GM21529 (cell line): ENCODE data around the gene YJU2.

Source experiments
- ATAC-seq: cut with Tn5 transposase; IDR thresholded peaks from one replicate; pipeline ENCODE4 v1.9.1; 2021; ENCODE audit not compliant: unreplicated experiment

Gene YJU2

GRCh38 chr19:4295972-4296771, 49.3 kb downstream of the YJU2 start:
- ATAC-seq, result no peak

GRCh38 chr19:4297901-4298809, 51.3 kb downstream of the YJU2 start:
- ATAC-seq, result no peak

GRCh38 chr19:4298810-4299550, 52.1 kb downstream of the YJU2 start:
- ATAC-seq, result no peak

- no peak for ATAC-seq
Measured at GRCh38 chr19:4300589-4300988, 53.7 kb downstream of the YJU2 start.

- ATAC-seq, result no peak
Measured at GRCh38 chr19:4301590-4302242, 54.8 kb downstream of the YJU2 start.

- ATAC-seq, result no peak
Measured at GRCh38 chr19:4302243-4302640, 55.4 kb downstream of the YJU2 start, which contains the start of gene TMIGD2. Gene TMIGD2 (minus strand): TSS chr19:4302389. CDS start chr19:4302385, 4 bp downstream.

- no peak for ATAC-seq
Measured at GRCh38 chr19:4303819-4304537, 57.1 kb downstream of the YJU2 start.

- ATAC-seq, result no peak
Measured at GRCh38 chr19:4304538-4305256, 57.8 kb downstream of the YJU2 start, which contains the start of gene FSD1. Gene FSD1 (plus strand): TSS chr19:4304598. CDS start chr19:4304747, 149 bp downstream.

- ATAC-seq, result no peak
Measured at GRCh38 chr19:4305257-4305612, 58.4 kb downstream of the YJU2 start.

GRCh38 chr19:4305659-4306058, 58.8 kb downstream of the YJU2 start:
- no peak for ATAC-seq

- ATAC-seq, result no peak
Measured at GRCh38 chr19:4310247-4311121, 63.6 kb downstream of the YJU2 start.

- no peak for ATAC-seq
Measured at GRCh38 chr19:4313847-4314490, 67.1 kb downstream of the YJU2 start.

GRCh38 chr19:4316956-4317355, 70.1 kb downstream of the YJU2 start:
- ATAC-seq, result no peak

- no peak for ATAC-seq
Measured at GRCh38 chr19:4318460-4318859, 71.6 kb downstream of the YJU2 start.
